Measurements from ENCODE around the gene WDR45B. TPM values are rescaled to one million over a fixed set of nuclear protein-coding genes. Genes with fewer than 3 reads are reported as not detected.

Gene WDR45B
- total RNA-seq, 1 experiment from 2014 or later = 110 TPM

GRCh38 chr17:82619211-82619610 lies 29.0 kb downstream of the WDR45B start:
- no peak overlapping the region for H4K8ac ChIP-seq (replicated peaks; ENCODE audit: insufficient read length, low read depth, low read length)
- H3K27ac ChIP-seq (ENCODE audit: insufficient read length, low read depth, low read length) = no peak overlapping the region
- H3K4me3 Mint-ChIP-seq = no peak overlapping the region
- H3K14ac ChIP-seq (ENCODE audit: insufficient read depth, low read length) = no peak overlapping the region
- H3K18ac ChIP-seq (ENCODE audit: insufficient read length, low read depth, low read length) = no peak overlapping the region
- 0 out of 7 replicates have a peak overlapping the region, but pooled peaks of 1 of the 3 experiments have one; percentile 61 for H3K27ac Mint-ChIP-seq
- H3K9ac ChIP-seq (ENCODE audit: extremely low read depth, insufficient read length, low read length) = no peak overlapping the region
- no CpG with 5 or more reads among the region's 7 CpGs for WGBS (ENCODE audit: extremely low coverage, insufficient read length, low lambda C conversion rate)
- no peaks in the 10 kb centered on the region for H4K20me1 ChIP-seq (ENCODE audit: control insufficient read depth, insufficient read depth, insufficient read length)
- H3K4ac ChIP-seq (ENCODE audit: low read depth, low read length) = no peak overlapping the region
- no peaks in the 10 kb centered on the region for H3K4me1 ChIP-seq (ENCODE audit: insufficient read depth, low read length)
- no peaks in the 10 kb centered on the region for H3K9me3 ChIP-seq (ENCODE audit: control insufficient read depth, low read depth, low read length)
- H2BK120ac ChIP-seq (ENCODE audit: low read depth, low read length, poor library complexity, severe bottlenecking) = no peak overlapping the region
- H3K9me3 Mint-ChIP-seq = no peaks in the 10 kb centered on the region; a peak in 1 of 5 replicates
- H2BK12ac ChIP-seq (ENCODE audit: insufficient read length, low read depth, low read length) = no peak overlapping the region
- H3K79me1 ChIP-seq (ENCODE audit: insufficient read depth, low read depth, low read length, poor library complexity, severe bottlenecking) = no peaks in the 10 kb centered on the region
- H3K23me2 ChIP-seq (ENCODE audit: insufficient read length, low read depth, low read length, poor library complexity, severe bottlenecking) = no peaks in the 10 kb centered on the region
- no peak overlapping the region for H3K23ac ChIP-seq (ENCODE audit: insufficient read length, low read depth, low read length)
- H4K91ac ChIP-seq (ENCODE audit: insufficient read length, low read depth, low read length) = no peak overlapping the region
- H4K5ac ChIP-seq (ENCODE audit: insufficient read length, low read depth, low read length) = no peak overlapping the region
- H3K79me2 ChIP-seq (ENCODE audit: insufficient read depth, low read length) = no peaks in the 10 kb centered on the region
- no peaks in the 10 kb centered on the region for H3K27me3 ChIP-seq (ENCODE audit: insufficient read depth, low read length)
- no peak overlapping the region for H3K4me2 ChIP-seq (ENCODE audit: insufficient read depth, insufficient read length, low read length)
- H2BK20ac ChIP-seq (ENCODE audit: low read depth, low read length, poor library complexity, severe bottlenecking) = no peak overlapping the region
- H3K56ac ChIP-seq (ENCODE audit: insufficient read length, low read depth, low read length) = no peak overlapping the region
- no peak for DNase-seq
- H2BK5ac ChIP-seq (ENCODE audit: insufficient read length, low read length) = no peak overlapping the region
- H2AFZ ChIP-seq (ENCODE audit: low read length) = no peak overlapping the region
- no peak for TF ChIP-seq CTCF (conservative IDR thresholded peaks at IDR 0.05)
- H3K36me3 Mint-ChIP-seq (ENCODE audit: insufficient read depth in 1 of 3, low read depth in 3 of 3) = peaks cover 48 to 84% (median 77%) of the 10 kb centered on the region in 3 experiments
- no peaks in the 10 kb centered on the region for H3K4me1 Mint-ChIP-seq
- H3K27me3 Mint-ChIP-seq (ENCODE audit: low read depth) = no peaks in the 10 kb centered on the region
- no peak overlapping the region for H2AK5ac ChIP-seq (ENCODE audit: insufficient read length, low read length)
- no peak overlapping the region for H2BK15ac ChIP-seq (ENCODE audit: low read depth, low read length)
- no peak overlapping the region for H3T11ph ChIP-seq (ENCODE audit: low read length)
